ENCODE measurements around the gene EIF2D.
A peak's percentile ranks its signal among the peaks of the same experiment; 100 is the strongest.

EIF2D gene

GRCh38 chr1:206547104-206547503 lies 65.2 kb downstream of the EIF2D start:
- DNase-seq (ENCODE audit: low read depth) = no peak

DNA sequence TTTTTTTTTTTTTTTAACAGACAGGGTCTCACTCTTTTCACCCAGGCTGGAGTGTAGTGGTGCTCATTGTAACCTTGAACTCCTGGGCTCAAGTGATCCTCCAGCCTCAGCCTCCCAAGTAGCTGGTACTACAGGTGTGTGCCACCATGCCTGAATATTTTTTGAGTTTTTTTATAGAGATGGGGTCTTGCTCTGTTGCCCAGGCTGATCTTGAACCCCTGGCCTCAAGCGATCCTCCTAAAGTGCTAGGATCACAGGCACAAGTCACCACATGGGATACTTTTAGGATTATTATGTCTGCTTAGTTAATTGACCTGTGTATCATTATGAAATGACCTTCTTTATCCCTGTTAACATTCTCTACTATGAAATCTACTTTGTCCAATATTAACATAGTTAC lies 66.9 kb downstream of the EIF2D start:
- no peak for DNase-seq (ENCODE audit: low read depth)

DNA sequence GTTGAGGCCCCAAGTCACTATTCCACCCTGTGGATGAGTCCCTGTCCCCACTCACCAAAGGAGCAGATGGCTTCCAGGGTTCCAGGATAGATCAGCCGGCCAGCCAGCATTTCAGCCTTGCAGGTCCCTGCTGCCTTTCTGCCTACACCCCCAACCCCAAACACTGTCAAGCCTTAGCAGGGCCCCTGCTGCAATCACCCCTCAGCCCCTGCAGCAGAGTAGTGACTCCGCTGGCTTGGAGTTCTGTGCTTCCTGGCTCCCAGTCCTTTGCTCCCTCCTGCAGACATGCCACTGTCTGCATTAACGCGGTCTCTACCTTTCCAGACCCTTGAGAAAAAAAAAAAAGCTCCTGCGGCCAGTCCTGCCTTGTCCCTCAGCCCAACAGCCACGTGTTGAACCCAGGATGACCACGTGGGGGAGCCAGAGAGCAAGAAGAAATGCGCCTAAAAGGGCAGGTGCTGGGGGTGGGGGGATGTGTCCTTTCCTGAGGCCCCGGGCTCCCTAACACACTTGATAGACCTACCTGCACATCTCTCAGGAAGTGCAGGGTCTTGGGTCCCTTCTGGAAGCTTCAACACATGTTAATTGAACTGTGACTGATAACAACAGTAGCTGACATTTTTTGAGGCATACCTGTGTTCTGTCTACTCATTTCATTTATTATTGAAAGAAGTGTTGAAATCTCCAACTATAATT lies 67.6 kb downstream of the EIF2D start:
- peak; percentile 69 for DNase-seq (ENCODE audit: low read depth)

Measured in activated T-helper 1 cell treated with Interleukin-2 at 50 U/mL for 16 hours (primary cell).